SH-SY5Y (cell line): Measurements from ENCODE around the gene C14orf119.

ENCODE experiments used
- GATA2 ChIP-seq: IDR thresholded peaks from 2 replicates; pipeline ENCODE4 v1.6.1; 2011; ENCODE audit warnings: mild to moderate bottlenecking, low read depth, low read length
- GATA3 ChIP-seq: IDR thresholded peaks from 2 replicates; pipeline ENCODE4 v1.6.1; 2011; ENCODE audit warnings: low read depth, mild to moderate bottlenecking, low read length, moderate library complexity

DNA sequence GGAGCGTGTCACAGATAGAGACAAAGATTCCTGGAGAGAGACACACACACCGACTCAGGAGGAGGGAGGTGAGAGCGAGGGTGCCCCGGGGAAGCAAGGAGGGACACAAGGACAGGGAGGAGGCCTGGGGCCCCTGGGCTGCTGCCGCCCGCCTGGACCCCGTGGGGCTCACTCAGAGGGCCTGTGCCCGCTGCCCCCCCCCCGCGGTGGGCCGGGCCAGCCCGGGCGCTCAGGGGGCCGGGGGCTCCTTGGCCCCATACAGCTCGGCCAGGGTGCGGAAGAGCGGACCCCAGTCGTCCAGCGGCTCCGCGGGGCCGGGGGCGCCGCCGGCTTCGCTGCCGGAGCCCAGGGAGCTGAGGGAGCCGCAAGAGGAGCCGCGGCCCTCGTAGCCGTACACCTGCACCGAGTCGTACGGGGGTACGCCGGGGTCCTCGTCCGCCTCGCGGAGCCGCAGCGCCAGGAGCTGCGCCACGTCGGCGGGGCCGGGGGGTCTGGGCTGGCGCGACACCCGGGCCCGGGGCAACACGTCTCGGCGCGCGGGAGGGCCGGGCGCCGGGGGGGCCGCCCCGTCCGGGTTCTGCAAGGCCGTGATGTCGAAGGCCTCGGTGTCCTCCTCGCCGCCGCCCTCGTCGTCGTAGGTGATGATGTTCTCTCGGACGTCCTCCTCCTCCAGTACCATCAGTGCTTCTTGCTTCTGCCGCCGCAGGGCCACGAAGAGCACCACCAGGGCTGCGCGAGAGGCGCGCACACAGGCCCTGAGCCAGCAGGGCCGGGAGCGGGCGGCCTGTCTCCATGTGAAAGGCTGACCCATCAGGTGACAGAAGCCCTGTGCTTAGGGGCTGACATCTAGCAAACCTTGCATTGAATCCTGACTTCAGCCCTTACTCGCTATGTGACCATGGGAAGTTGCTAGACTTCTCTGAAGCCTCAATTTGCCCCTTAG lies 47.3 kb upstream of the C14orf119 start:
- TF ChIP-seq GATA3 = no peak
- TF ChIP-seq GATA2 = no peak
